ENCODE data around the gene PI4K2B.

DNA sequence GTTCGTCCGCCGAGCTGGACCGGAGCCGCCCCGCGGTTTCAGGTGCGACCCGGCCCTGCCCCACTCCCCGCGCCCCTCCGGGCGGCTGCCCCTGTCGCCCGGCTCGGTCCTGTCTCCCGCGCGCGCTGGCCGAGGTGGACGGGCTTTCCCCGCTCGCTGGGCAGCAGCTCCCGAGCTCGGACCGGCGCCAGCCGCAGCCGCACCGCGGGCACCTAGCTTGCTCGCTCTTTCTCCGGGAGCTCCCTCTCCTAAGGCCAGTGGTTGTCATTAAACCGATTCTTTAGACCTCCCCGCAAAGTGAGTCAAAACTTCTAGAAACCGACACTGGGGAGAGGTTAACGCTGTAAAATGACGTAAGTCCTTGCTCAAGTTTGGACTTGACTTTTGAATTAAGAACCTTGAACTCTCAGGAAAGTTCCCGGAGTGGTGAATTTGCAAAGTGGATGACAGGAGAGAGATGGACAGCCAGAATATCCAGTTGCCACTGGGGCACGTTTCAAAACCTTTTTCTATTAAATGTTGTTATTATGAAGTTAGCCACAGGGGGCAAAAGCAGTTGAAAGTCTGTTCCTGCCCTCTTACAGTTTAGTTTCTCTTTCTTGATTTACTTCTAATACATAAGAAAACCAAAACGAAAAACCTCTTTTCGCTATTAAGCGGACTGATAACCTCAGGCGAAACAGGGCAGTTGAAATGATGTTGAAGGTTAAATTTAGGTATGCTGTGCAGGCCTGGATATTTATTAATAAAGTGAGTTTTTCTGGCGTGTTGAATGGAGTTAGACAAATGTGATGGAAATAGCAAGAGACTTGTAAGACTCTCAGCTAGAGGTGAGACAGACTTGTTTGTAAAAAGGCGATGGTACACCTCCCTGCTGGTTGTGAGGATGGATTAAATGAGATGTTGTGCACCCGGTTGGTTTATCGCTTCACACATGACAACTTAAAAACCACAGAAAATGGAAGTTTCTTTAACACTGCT, 847 bp downstream of the PI4K2B start:
- TF ChIP-seq POLR2A (IDR thresholded peaks at IDR 0.05; ENCODE audit: low read depth, low read length) (no peak; the same call in 1 of the 2 replicates), POLR2AphosphoS5 (IDR thresholded peaks at IDR 0.05; ENCODE audit: low read depth, low read length) (no peak), SPI1 (IDR thresholded peaks at IDR 0.05; ENCODE audit: low read depth, low read length) (no peak), TAF1 (IDR thresholded peaks at IDR 0.05; ENCODE audit: low read depth, low read length) (peak; percentile 43; the same call in 1 of the 2 replicates)
